ENCODE data around the gene G0S2. TPM values are rescaled to one million over a fixed set of nuclear protein-coding genes. Genes with fewer than 3 reads are reported as not detected.

The G0S2 gene
- total and polyA plus RNA-seq, 9 of the 15 experiments (the other 6 are each of a cell fraction or from before 2014, with no cell fraction given) = 0.18 to 65.6 (median 11.4) TPM

DNA sequence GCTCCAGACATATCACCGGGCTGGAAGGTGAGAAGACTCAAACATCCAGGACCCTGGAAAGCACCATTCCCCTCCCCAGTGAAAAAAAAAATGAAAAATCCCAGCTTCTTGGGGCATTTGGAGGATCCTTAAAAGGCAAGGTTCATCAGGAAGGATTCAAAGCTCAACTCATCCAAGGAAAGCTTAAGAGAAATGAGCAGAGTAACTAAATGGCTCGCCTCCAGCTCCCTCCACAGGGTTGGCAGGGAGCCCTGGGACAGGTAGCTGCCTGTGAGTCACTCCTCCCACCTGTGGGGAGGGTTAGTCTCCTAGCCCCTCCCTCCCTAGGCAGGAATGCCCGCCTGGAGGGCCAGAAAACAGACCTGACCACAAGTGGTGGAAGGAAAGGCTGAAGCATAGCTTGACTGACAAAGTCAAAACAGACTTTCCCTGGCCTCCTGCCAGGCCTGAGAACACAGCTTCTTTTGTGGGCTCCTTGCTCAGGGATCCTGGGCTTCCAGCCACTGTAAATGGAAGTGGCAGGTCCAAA is 22.3 kb upstream of the G0S2 start:
- Histone ChIP-seq H3K9ac (ENCODE audit: insufficient read depth in 1 of 2, low read depth in 2 of 2, low read length in 2 of 2) (peak overlapping the region in 1 of 2 experiments; percentile 53; a peak in 1 of 4 replicates), H3K4me2 (ENCODE audit: insufficient read depth, low read length) (no peak overlapping the region), H3K79me2 (ENCODE audit: control insufficient read depth, insufficient read depth, low read length) (no peaks in the 10 kb centered on the region), H3K27me3 (ENCODE audit: control insufficient read depth in 2 of 2, insufficient read depth in 2 of 2, low read length in 2 of 2) (peaks cover 0 to 6% of the 10 kb centered on the region in 2 experiments; a peak in 1 of 5 replicates), H3K36me3 (ENCODE audit: control insufficient read depth, insufficient read depth, low read length) (no peaks in the 10 kb centered on the region), H3K4me1 (replicated peaks in 1 of 2; ENCODE audit: control insufficient read depth in 2 of 2, insufficient read depth in 2 of 2, low read length in 2 of 2) (peaks cover 37 to 55% of the 10 kb centered on the region in 2 experiments), H2AFZ (ENCODE audit: low read depth, low read length) (no peak overlapping the region; the same call in 1 of the 2 replicates), H3K27ac (ENCODE audit: extremely low read depth, low read depth, low read length) (no peak overlapping the region), H3K4me3 (no peak overlapping the region), H3K9me3 (replicated peaks; ENCODE audit: control insufficient read depth, insufficient read depth, low read depth, low read length) (no peaks in the 10 kb centered on the region), H4K20me1 (replicated peaks; ENCODE audit: control insufficient read depth, insufficient read depth, low read length) (no peaks in the 10 kb centered on the region), H3K9me1 (ENCODE audit: control insufficient read depth, insufficient read depth, low read length) (no peaks in the 10 kb centered on the region)
- POLR2A ChIA-PET = interaction anchor here (0.6 to 3.5 kb wide), 12 partner anchors 8 to 57 kb away, joined by 3 to 15 read pairs (median 3); partner anchors contain the start of gene G0S2
- DNase-seq (ENCODE audit: extremely low read depth in 1 of 4, low spot score in 3 of 4) (peak; percentile 45 to 77 (median 49)), FAIRE-seq (peak; percentile 65), ATAC-seq (peak; percentile 9)
- no TSS peak for BruUV-seq (replicated peaks)
- intact Hi-C loops (cut with micrococcal nuclease) (no loop called here), in situ Hi-C loops (cut with MboI) (loop anchor here (10.0 kb wide), 1 partner anchor 1828 kb away; no protein-coding TSS in a partner anchor)
- WGBS (ENCODE audit: insufficient coverage, low coverage, missing lambda C conversion rate) = 17% methylated on average over 3 of the region's 3 CpGs
- CTCF ChIA-PET (ENCODE audit: low intra/inter-chr PET ratio) = no interaction called here
- TF ChIP-seq HNRNPK (IDR thresholded peaks at IDR 0.05; ENCODE audit: low read depth, low read length, poor library complexity, severe bottlenecking) (no peak), SMARCE1 (IDR thresholded peaks at IDR 0.05) (peak; percentile 16; the same call in 1 of the 2 replicates), MAZ (CRISPR knock-in tag; conservative IDR thresholded peaks at IDR 0.05 in 1 of 2, IDR thresholded peaks at IDR 0.05 in 1 of 2) (0 out of 4 replicates have a peak, but pooled peaks of 1 of the 2 experiments have one; percentile 38), TBP (optimal IDR thresholded peaks at IDR 0.05; ENCODE audit: low read depth, low read length) (no peak), HCFC1 (IDR thresholded peaks at IDR 0.05; ENCODE audit: low read depth, low read length) (no peak), ADNP (tag; IDR thresholded peaks at IDR 0.05) (no peak), ZFP1 (CRISPR knock-in tag; IDR thresholded peaks at IDR 0.05) (no peak), SRF (CRISPR knock-in tag; IDR thresholded peaks at IDR 0.05) (no peak), C11orf30 (IDR thresholded peaks at IDR 0.05; ENCODE audit: low read depth) (no peak), NR3C1 (CRISPR knock-in tag; IDR thresholded peaks at IDR 0.05) (no peak)
- TF ChIP-seq, protein P1, sequence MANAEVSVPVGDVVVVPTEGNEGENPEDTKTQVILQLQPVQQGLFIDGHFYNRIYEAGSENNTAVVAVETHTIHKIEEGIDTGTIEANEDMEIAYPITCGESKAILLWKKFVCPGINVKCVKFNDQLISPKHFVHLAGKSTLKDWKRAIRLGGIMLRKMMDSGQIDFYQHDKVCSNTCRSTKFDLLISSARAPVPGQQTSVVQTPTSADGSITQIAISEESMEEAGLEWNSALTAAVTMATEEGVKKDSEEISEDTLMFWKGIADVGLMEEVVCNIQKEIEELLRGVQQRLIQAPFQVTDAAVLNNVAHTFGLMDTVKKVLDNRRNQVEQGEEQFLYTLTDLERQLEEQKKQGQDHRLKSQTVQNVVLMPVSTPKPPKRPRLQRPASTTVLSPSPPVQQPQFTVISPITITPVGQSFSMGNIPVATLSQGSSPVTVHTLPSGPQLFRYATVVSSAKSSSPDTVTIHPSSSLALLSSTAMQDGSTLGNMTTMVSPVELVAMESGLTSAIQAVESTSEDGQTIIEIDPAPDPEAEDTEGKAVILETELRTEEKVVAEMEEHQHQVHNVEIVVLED (CRISPR knock-in tag; IDR thresholded peaks at IDR 0.05) = no peak
- TF ChIP-seq, protein P2, sequence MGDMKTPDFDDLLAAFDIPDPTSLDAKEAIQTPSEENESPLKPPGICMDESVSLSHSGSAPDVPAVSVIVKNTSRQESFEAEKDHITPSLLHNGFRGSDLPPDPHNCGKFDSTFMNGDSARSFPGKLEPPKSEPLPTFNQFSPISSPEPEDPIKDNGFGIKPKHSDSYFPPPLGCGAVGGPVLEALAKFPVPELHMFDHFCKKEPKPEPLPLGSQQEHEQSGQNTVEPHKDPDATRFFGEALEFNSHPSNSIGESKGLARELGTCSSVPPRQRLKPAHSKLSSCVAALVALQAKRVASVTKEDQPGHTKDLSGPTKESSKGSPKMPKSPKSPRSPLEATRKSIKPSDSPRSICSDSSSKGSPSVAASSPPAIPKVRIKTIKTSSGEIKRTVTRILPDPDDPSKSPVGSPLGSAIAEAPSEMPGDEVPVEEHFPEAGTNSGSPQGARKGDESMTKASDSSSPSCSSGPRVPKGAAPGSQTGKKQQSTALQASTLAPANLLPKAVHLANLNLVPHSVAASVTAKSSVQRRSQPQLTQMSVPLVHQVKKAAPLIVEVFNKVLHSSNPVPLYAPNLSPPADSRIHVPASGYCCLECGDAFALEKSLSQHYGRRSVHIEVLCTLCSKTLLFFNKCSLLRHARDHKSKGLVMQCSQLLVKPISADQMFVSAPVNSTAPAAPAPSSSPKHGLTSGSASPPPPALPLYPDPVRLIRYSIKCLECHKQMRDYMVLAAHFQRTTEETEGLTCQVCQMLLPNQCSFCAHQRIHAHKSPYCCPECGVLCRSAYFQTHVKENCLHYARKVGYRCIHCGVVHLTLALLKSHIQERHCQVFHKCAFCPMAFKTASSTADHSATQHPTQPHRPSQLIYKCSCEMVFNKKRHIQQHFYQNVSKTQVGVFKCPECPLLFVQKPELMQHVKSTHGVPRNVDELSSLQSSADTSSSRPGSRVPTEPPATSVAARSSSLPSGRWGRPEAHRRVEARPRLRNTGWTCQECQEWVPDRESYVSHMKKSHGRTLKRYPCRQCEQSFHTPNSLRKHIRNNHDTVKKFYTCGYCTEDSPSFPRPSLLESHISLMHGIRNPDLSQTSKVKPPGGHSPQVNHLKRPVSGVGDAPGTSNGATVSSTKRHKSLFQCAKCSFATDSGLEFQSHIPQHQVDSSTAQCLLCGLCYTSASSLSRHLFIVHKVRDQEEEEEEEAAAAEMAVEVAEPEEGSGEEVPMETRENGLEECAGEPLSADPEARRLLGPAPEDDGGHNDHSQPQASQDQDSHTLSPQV (IDR thresholded peaks at IDR 0.05) = no peak
- TF ChIP-seq, protein P3, sequence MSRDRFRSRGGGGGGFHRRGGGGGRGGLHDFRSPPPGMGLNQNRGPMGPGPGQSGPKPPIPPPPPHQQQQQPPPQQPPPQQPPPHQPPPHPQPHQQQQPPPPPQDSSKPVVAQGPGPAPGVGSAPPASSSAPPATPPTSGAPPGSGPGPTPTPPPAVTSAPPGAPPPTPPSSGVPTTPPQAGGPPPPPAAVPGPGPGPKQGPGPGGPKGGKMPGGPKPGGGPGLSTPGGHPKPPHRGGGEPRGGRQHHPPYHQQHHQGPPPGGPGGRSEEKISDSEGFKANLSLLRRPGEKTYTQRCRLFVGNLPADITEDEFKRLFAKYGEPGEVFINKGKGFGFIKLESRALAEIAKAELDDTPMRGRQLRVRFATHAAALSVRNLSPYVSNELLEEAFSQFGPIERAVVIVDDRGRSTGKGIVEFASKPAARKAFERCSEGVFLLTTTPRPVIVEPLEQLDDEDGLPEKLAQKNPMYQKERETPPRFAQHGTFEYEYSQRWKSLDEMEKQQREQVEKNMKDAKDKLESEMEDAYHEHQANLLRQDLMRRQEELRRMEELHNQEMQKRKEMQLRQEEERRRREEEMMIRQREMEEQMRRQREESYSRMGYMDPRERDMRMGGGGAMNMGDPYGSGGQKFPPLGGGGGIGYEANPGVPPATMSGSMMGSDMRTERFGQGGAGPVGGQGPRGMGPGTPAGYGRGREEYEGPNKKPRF (IDR thresholded peaks at IDR 0.05; ENCODE audit: low read depth, low read length) = no peak

Measured in K562 (cell line).